Measurements from ENCODE around the gene ZNF22. TPM values are rescaled to one million over a fixed set of nuclear protein-coding genes. Genes with fewer than 3 reads are reported as not detected.

Gene ZNF22
- total RNA-seq, 1 experiment from 2014 or later = 13.5 TPM

DNA sequence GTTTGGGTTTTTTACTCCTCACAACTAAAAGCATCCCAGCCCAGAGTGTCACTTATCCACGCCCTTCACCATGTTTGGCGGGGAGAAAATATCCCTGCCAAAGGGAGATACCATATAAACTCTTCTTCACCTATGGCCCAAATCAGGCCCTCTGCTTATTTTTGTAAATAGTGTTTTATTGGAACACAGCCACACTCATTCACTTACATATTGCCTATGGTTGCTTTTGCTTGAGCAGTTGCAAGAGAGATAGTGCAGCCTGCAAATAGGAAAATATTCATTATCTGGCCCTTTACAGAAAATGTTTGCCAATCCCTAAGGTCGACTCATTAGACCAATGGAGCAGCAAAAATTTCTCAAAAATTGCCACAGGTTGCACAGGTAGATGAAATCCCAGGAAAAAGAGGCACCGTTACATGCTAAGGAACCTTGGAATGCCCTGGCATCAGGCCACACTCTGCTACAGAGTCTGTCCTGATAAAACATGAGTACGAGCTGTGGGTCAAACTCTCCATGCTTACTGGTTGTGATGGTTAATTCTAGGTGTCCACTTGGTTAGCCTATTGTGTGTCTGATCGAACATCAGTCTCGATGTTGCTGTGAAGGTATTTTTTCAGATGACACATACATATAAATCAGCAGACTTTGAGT, 49.0 kb upstream of the ZNF22 start:
- no peaks in the 10 kb centered on the region for H3K4me1 ChIP-seq (ENCODE audit: control insufficient read depth in 1 of 2, insufficient read depth in 2 of 2, low read length in 2 of 2)

More for the DNA sequence above, 49.0 kb upstream of the ZNF22 start:
- H3K36me3 ChIP-seq (ENCODE audit: control insufficient read depth in 1 of 2, insufficient read depth in 2 of 2, low read length in 2 of 2) = no peaks in the 10 kb centered on the region
- intact Hi-C loops (cut with micrococcal nuclease) = no loop called here
- H4K20me1 ChIP-seq (ENCODE audit: insufficient read depth) = no peaks in the 10 kb centered on the region
- no peak overlapping the region for H3K4me3 ChIP-seq (replicated peaks in 1 of 2; ENCODE audit: low read depth in 1 of 2, low read length in 2 of 2)
- H3K79me2 ChIP-seq (ENCODE audit: insufficient read depth, low read length) = no peaks in the 10 kb centered on the region
- RAD21 ChIA-PET (ENCODE audit: low non-redundant PET in 1 of 2, low total read pairs in 2 of 2, uncharacterized antibody in 2 of 2, unreplicated experiment in 2 of 2) = no interaction called here
- no TSS peak for BruUV-seq (replicated peaks)
- no peaks in the 10 kb centered on the region for H3K9me3 ChIP-seq (ENCODE audit: control insufficient read depth in 1 of 2, insufficient read depth in 1 of 2, low read depth in 1 of 2, low read length in 2 of 2)
- no peak for TF ChIP-seq POLR2A (IDR thresholded peaks at IDR 0.05; ENCODE audit: borderline replicate concordance, extremely low read depth, insufficient read depth, insufficient read length)
- TF ChIP-seq FOSL1 (IDR thresholded peaks at IDR 0.05; ENCODE audit: low read depth) = no peak
- TF ChIP-seq, protein P1, sequence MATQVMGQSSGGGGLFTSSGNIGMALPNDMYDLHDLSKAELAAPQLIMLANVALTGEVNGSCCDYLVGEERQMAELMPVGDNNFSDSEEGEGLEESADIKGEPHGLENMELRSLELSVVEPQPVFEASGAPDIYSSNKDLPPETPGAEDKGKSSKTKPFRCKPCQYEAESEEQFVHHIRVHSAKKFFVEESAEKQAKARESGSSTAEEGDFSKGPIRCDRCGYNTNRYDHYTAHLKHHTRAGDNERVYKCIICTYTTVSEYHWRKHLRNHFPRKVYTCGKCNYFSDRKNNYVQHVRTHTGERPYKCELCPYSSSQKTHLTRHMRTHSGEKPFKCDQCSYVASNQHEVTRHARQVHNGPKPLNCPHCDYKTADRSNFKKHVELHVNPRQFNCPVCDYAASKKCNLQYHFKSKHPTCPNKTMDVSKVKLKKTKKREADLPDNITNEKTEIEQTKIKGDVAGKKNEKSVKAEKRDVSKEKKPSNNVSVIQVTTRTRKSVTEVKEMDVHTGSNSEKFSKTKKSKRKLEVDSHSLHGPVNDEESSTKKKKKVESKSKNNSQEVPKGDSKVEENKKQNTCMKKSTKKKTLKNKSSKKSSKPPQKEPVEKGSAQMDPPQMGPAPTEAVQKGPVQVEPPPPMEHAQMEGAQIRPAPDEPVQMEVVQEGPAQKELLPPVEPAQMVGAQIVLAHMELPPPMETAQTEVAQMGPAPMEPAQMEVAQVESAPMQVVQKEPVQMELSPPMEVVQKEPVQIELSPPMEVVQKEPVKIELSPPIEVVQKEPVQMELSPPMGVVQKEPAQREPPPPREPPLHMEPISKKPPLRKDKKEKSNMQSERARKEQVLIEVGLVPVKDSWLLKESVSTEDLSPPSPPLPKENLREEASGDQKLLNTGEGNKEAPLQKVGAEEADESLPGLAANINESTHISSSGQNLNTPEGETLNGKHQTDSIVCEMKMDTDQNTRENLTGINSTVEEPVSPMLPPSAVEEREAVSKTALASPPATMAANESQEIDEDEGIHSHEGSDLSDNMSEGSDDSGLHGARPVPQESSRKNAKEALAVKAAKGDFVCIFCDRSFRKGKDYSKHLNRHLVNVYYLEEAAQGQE (IDR thresholded peaks at IDR 0.05; ENCODE audit: low read depth) = no peak
- no peak for TF ChIP-seq ELF1 (IDR thresholded peaks at IDR 0.05; ENCODE audit: borderline replicate concordance, low read depth)
- no peak for TF ChIP-seq JUND (IDR thresholded peaks at IDR 0.05)
- TF ChIP-seq EGR1 (IDR thresholded peaks at IDR 0.05; ENCODE audit: low read depth) = no peak
- TF ChIP-seq, protein P2, sequence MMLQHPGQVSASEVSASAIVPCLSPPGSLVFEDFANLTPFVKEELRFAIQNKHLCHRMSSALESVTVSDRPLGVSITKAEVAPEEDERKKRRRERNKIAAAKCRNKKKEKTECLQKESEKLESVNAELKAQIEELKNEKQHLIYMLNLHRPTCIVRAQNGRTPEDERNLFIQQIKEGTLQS (IDR thresholded peaks at IDR 0.05) = no peak
- TF ChIP-seq SIN3A (IDR thresholded peaks at IDR 0.05; ENCODE audit: low read depth) = no peak
- no peak for TF ChIP-seq CEBPB (IDR thresholded peaks at IDR 0.05; ENCODE audit: low read depth)
- POLR2A ChIA-PET = no interaction called here
- no peak overlapping the region for H3K4me2 ChIP-seq (ENCODE audit: low read length)
- no peak for DNase-seq (ENCODE audit: low read depth, low spot score)
- no peak overlapping the region for H3K9ac ChIP-seq (ENCODE audit: low read length)
- no peaks in the 10 kb centered on the region for H3K27me3 ChIP-seq (ENCODE audit: insufficient read depth, low read length)
- CTCF ChIA-PET = no interaction called here
- H3K27ac ChIP-seq (ENCODE audit: low read depth, low read length) = no peak overlapping the region
- no peak overlapping the region for H2AFZ ChIP-seq (ENCODE audit: low read depth, low read length, poor library complexity, severe bottlenecking)
- ATAC-seq = no peak
- no peaks in the 10 kb centered on the region for H3K9me2 ChIP-seq (ENCODE audit: insufficient read depth)
